HL-60 (cell line): ENCODE results near the gene EXOC3L2.

Experiments
- CTCF ChIP-seq: IDR thresholded peaks from one replicate; pipeline ENCODE4 v1.5.1; 2011; ENCODE audit warnings: low read length, control low read depth, inconsistent platforms; ENCODE audit not compliant: insufficient read depth
- POLR2AphosphoS5 ChIP-seq: IDR thresholded peaks from 2 replicates; pipeline ENCODE4 v1.6.1; 2012; ENCODE audit warnings: low read depth

GRCh38 chr19:45180936-45181335 is 64.3 kb downstream of the EXOC3L2 start:
- no peak for TF ChIP-seq CTCF
- TF ChIP-seq POLR2AphosphoS5: no peak
